OCI-LY3 (cell line): ENCODE results near the gene ID2.

ENCODE experiments used
- CTCF ChIP-seq: fragments of 200-600, 300-600 bp; sonication (generic); IDR thresholded peaks from 2 replicates; pipeline ENCODE4 v1.5.1; 2014; ENCODE audit warnings: antibody characterized with exemption, low read length, low read depth
- EZH2phosphoT487 ChIP-seq: fragments of 200-600 bp; shearing (Covaris generic); IDR thresholded peaks from 2 replicates; pipeline ENCODE4 v1.6.1; 2018; ENCODE audit warnings: antibody characterized with exemption, mixed run types, low read depth

GRCh38 chr2:8632755-8633154 lies 49.1 kb upstream of the ID2 start:
- TF ChIP-seq CTCF (no peak), EZH2phosphoT487 (no peak)
